GM21367 (cell line): ENCODE measurements around the gene C5orf15.
"Not testable (repeated sequence)": the region's sequence is repeated elsewhere in the genome, so short reads cannot be mapped to it uniquely, and the experiment has no call there.

ENCODE experiments used
- ATAC-seq: cut with Tn5 transposase; IDR thresholded peaks from one replicate; pipeline ENCODE4 v1.9.1; 2021; ENCODE audit not compliant: unreplicated experiment

The C5orf15 gene

DNA sequence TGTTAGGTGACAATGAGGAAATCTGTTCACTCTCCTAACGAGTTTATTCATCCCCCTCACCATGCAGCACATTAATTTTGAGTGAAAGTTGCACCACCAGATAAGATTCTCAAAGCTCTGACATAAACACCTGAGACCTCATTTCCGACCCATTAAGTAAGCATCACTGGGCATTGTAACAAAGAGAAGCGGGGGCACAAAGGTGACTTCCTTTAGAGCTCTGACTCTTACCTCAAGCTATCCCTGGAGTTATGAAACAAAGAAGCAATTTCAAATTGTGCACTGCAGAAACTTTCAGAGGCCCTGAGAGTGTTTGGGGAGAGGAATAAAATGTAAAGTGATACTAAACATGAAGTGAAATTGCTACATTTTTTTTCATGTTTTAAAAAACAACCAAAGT, 29.5 kb downstream of the C5orf15 start:
- ATAC-seq: peak; percentile 45

DNA sequence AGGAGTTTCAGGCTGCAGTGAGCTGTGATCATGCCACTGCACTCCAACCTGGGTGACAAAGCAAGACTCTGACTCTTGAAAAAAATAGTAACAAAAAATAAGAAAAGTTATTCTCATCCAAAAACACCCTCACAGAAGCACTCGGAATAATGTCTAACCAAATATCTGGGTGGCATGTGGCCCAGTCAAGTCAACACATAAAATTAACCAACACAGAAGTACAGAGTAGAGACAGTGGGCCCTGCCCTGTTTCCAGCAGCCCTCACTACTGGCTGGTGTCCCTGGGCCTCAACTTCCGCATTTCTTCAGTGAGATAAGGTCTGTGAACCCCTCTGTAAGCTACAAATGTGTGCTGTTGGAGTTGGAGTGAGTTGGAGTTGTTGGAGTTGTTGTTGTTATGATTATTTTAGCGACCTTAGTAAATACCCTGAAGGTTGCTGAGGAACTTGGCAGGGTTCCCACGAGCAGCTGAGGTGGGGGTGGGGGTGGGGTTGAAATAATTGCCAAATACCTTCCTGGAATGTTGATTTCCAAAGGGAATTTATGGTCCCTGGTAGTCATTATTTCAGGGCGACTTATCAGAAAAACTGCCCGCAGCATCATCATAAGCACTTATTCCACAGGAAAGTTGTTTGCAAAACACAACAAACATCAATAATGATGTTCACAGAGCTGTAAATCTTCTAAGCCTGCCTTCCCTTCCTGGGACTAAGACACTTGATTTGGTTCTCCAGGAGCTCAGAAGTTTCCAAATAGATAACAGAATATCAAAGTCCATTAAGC, 30.2 kb downstream of the C5orf15 start:
- ATAC-seq: no peak

DNA sequence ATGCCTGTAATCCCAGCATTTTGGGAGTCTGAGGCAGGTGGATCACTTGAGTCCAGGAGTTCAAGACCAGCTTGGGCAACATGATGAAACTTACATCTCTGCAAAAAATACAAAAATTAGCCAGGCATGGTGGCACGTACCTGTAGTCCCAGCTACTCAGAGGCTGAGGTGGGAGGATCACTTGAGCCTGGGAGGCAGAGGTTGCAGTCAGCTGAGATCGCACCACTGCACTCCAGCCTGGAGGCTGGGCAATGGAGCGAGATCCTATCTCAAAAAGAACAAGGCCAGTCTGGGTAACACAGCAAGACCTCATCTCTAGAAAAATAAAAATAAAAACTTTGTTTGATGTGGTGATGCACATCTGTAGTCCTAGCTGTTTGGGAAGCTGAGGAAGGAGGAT, 30.8 kb downstream of the C5orf15 start:
- ATAC-seq: not testable (repeated sequence)

DNA sequence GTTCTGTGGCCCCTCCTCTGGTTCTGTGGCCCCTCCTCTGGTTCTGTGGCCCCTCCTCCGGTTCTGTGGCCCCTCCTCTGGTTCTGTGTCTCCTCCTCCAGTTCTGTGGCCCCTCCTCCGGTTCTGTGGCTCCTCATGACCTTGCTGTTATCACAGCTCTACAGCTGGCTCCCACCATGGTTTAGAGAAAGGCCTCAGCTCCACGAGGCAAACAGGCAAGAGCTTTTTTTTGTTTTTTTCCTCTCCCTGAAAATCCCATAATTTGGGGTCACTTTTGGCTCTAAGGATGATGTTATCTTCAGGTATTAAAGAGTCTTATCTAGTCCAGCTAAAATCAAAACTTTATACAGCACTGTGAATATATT, 31.8 kb downstream of the C5orf15 start:
- no peak for ATAC-seq

DNA sequence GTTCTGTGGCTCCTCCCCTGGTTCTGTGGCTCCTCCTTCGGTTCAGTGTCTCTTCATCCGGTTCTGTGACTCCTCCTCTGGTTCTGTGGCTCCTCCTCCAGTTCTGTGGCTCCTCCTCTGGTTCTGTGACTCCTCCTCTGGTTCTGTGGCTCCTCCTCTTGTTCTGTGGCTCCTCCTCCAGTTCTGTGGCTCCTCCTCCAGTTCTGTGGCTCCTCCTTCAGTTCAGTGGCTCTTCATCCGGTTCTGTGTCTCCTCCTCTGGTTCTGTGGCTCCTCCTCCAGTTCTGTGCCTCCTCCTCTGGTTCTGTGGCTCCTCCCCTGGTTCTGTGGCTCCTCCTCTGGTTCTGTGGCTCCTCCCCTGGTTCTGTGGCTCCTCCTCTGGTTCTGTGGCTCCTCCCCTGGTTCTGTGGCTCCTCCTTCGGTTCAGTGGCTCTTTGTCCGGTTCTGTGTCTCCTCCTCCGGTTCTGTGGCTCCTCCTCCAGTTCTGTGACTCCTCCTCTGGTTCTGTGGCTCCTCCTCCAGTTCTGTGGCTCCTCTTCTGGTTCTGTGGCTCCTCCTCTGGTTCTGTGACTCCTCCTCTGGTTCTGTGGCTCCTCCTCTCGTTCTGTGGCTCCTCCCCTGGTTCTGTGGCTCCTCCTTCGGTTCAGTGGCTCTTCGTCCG, 32.3 kb downstream of the C5orf15 start:
- ATAC-seq: not testable (repeated sequence)

DNA sequence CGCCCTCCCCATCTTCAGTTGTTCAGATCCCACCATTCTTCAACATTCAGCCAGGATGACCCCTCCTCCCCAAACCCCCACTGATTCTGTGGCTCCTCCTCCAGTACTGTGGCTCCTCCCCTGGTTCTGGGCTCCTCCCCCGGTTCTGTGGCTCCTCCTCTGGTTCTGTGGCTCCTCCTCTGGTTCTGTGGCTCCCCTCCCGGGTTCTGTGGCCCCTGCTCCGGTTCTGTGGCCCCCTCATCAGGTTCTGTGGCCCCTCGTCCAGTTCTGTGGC, 32.8 kb downstream of the C5orf15 start:
- ATAC-seq: no peak

DNA sequence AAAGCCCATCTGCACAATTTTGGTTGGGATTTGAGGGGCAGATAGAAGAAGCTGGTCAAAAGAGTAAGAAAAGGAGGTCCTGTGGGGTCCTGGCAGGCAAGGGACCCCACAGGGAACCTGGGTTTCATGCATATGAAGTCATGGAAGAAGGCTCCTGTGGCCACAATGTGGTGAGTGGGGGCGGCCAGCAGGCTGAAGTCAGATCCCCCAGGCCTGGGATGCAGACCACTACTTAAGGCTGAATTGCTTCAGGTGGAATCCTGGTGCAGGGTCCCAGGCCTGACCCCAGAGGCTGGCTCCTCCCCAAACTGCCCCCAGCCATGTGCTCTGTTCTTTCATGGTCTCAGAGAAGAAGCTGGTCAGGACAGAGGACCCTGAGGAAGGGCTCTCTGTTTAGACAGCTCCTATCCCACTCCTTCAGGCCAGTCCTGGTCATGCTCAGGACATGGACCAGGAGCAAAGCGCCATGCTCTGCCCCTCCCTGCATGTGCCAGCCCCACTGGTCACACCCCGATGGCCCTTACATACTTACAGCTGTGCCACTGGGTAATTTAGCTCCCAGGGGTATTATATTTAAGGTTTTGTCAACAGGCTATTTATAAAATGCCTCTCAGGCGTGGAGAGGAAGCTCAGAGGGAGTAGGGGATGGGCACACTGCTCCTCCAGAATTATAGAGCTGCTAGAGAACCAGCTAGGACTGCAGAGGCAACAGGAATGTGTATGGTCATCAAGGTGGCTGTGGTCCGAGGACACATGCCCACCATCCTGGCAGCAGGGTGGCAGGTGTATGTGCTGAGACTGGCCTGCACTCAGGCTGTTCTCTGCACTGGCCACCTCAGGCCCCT, 33.4 kb downstream of the C5orf15 start:
- no peak for ATAC-seq

DNA sequence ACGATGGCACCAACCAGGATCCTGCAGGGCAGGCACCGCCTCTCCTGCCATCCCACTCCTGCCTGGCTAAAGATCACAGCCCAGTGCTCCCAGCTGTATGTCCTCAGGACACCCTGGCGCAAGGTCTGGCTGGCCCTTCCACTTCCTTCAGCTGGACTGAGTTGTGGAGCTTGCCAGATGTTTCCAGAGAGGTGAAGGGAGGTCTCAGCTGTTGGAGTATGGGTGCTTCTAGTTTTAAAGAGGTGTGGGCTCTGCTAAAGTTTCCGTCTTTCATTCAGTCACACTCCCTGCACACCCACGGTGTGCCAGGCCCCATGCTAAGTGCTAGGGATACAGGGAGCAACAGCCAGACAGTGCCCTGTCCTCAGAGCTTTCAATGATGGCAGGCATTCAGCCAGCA, 34.1 kb downstream of the C5orf15 start:
- ATAC-seq: no peak

DNA sequence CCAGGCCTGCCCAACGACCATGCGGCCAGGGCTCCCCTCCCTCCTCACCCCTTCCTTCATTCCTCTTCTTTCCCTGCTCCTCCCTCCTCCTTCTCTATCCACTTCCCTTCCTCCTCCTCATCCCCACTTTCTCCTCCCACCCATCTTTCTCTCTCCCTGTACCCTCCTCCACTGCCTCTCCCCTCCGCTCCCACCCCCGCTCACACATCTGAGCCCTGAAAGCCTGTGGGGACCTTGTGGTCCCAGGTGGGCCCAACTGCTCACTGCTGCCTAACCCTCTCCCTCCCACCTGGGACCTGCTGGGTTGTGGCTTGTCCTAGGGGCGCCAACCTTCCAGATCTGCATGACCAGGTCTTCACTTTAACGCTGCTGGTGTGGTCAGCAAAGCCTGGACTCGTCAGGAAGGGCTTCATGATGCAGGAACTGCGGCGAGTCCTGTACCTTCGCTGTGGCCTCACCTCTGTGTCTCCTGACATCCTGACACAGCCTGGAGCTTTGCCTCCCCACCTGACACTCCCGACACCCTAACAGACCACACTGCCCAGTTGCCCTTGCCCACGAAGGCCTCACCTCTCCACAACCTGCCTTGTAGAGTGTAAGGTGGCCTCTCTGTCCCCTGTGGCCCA, 34.6 kb downstream of the C5orf15 start:
- ATAC-seq: no peak

DNA sequence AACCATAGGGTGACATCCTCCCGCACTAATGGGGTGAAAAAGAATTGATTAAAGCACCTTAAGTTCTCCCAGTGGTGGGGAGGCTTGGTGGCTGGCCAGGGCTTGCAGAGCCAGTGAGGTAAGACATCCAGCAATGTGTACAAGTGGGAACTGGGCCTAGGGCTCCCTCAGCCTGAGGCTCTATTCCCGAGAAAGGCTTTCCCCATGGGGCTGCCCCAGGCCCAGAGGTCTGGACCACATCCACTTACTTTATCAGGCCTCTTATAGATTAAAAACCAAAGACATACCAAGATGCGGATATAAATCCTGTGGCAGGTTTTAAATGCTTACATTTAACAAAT, 35.3 kb downstream of the C5orf15 start:
- no peak for ATAC-seq

DNA sequence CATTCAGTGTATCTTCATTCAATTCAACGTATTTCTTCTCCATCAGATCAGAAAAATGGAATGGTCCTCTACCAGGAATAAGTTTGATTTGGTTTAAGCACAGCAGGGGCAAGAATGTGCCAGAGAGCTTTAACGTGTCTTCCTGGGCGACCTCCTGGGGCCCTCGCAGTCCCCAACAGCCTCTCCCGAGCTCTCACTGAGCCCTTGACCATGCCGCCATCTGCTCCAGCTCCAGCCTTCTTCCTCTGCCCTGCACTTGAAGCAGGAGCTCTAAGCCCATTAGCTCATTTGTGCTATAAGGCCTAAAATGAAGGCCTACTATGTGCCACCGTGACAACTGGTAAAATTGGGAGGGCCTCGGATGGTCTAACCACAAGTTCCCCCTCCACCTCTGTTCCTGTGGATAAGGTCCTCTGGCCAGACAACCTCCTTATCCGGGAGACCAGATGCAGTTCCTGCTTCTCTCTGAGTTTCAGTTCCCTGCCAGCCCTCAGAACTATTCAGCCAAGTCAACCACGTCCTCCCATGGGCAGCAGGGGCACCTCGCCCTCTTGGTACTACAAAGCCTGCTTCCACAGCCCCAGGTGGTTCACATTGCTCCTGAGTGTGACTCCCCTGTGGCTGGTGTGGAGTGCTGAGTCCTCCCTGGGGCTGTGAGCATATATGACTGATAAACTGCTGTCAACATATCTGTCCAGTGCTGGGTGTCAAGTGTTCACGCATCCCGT, 35.8 kb downstream of the C5orf15 start:
- no peak for ATAC-seq

DNA sequence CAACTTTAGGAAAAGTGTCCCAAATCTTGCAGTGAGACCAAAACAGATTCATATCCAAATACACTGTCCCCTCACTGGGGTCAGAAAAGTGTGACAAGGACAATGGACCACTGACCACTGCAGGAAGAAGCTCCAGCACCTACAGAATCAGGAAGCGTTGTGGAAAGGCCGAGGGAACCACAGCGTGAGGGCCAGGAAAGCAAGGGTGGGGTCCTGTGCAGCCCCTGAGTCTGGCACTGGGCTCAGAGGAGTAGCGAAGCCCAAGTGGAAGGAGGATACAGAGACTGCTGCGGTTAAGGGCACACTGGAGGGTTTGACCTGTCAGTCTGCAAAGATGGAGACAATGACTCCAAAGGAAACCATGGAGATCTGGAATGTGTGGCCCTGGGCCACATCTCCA, 36.9 kb downstream of the C5orf15 start:
- no peak for ATAC-seq

DNA sequence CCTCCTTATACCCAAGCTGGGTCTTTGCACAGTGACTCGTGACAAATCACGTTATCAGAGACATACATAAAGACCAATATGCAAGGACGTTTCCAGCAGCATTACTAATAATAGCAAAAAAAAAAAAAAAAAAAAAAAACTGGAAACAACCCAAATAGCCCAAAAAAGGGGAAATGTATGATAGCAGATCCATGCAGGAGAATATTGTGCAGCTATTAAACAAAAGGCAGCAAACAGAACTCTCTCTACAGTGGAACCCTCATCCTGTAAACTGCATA, 37.7 kb downstream of the C5orf15 start:
- no peak for ATAC-seq

DNA sequence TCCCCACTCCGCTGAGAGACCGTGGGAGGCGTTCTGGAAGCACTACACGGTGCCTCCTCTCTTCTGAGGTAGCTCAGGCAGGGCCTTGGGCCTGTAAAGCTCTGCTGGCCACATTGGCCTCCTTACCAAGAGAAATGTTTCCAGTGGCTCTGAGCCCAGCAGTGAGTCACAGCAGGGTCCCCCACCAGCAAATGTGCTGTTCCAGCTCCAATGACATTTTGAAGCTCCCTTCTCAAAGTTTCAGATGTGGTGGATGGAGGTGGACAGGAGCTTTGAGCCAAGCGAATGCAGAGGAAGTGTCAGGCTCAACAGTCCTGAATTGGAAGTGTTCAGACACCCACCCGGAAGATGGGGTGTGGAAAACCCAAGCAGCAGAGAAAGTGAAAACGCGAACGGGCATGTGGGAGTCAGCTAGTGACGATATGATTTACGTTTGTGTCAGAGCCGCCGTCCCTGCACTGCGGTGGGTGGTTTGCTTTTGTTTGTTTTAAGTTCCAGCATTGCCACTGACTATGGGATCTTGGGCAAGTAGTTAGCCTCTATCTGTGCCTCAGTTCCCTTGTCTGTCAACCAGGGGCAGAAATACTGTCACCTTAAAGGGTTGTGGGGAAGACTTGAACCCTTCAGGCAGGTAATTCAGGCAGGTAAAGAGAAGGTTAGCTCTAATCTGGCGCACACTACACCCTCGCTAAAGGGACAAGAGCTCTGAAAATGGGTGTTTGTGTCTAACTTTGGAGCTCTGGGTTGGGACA, 38.2 kb downstream of the C5orf15 start:
- peak; percentile 20 for ATAC-seq

DNA sequence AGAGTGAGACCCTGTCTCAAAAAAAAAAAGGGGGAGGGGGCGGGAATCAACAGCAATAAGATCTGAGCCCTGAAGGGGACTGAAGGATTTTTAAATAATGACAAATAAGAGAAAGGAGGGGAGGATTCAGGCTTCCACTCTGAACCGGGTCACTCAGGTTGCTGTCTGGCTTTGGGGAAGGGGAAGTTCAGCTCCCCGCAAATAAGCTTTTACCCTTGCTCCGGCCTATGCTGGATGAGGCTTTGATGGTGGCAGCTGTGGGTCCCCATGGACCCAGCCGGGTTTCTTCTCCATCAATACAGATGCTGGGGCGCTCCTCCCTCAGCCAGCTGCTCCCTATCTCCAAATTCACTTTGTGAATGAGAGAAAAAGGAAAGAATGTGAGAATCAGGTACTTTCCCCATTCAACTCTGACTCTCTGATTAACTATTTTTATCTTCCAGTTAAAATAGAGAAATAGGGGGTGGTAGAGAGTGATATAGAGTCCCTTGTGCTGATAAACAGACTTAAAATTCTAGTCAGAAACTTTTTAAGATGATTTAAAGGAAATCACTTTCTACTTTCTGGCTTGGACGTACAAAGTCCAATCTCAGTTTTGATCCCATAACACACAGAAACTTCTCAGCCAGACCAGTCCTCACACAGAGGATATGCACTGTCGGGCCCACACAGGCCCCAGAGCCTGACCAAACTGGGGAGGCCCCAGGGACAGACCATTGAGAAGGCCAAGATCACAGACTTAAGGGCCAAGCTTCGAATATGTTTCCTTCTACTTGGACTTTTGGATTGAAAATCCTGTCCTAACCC, 39.6 kb downstream of the C5orf15 start:
- ATAC-seq: no peak

DNA sequence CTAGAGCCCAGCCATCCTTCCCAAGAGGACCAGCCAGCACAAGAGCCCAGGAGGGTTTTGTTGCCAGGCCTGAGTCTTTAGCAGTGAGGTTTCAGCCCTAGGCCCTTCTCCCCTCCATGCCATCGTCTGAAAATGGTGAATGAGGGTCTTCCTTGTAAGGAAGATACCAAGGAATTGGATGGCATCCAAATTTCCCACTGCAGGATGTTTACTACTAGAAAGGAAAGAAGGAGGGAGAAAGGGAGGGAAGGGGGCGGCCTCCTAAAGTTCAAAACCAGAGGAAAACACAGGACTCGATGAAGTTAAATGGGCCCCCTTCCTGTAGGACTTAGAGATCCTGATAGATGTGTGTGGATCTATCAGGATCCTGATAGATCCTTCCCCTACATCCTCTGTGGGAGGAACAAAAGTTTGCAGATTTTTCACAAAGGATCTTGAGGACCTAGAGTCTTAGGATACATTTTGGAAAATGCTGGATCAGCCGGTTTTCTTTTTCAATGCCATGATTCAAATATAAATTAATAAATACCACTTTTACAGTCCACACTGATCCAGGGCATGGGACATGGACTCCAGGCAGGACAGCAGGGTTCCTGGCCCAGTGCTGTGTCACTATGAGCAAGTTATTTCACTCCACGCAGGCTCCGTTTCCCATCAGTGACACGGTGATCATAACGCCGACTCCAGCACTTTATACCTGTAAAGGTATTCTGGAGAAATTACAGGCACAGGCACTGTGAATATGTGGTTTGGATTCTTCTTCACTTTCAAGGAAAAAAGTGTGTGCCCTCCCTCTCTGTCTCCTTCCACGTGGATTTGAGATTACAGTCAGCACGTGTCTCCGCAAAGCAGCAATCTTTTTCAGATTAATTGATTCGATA, 40.9 kb downstream of the C5orf15 start:
- ATAC-seq: no peak

DNA sequence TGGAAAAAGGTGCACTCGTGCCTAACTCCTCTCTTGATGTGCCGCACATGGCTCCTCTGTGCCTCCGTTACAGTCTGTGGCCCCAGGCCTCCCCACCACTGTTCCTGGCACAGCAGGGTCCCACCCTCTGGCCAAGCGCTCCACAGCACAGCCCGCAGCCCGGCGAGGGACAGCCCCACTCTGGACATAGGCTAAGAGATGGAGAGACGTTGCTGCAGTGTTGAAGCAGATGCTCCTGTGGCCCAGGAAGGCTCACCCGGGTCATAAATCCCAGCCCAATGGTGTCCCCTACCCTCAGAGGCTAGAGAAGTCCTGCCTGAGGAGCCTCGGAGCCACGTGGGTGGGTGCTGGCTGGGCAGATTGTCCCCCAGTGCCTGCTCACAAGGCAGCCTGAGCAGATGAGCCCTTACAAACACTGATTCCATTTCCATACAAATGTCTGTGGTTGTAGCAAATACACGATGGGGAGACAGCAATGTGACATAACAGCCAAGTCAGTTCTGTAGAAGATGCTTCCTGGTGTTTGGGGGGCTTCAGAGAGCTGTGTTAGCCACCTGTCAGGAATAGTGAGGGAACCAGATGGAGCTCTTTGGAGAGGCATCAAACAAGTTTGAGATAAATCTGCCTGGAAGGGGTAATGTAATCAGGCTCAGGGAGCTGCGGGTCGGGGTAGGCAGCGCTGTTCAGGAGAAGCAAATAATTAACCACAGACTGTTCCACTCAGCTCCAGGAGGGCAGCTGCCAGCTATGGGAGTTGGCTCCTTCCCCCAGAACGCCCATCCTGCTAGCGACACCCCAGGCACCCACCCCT, 41.7 kb downstream of the C5orf15 start:
- no peak for ATAC-seq

DNA sequence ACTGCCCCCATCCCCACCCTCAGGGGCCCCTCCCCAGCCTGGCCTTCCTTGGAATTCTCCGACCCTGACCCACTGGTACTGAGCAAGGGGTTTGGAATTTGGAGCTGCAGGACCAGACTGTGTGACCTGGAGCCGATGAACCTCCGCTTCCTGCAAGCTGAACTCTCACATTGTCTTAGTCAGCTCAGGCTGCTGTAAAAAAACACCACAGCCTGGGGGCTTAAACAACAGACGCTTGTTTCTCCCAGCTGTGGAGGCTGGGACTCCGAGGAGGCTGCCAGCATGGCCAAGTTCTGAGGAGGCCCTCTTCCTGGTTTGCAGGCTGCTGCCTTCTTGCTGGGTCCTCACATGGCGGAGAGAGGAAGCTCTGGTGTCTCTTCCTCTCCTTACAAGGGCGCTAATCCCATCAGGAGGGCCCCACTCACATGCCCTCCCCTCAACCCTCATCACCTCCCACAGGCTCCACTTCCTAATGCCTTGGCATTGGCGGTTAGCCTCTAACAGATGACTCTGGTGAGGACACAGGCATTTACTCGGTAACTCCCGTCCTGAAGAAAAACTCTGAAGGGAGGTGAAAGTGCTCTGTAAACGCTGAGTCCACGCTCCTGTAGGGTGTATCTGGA, 42.4 kb downstream of the C5orf15 start:
- ATAC-seq: no peak
